A673 (cell line): ENCODE measurements around the gene ZC2HC1B. TPM values are rescaled to one million over a fixed set of nuclear protein-coding genes. Genes with fewer than 3 reads are reported as not detected.

Experiments
- BruUV-seq: library from RNA; stranded (reverse); fragments of 400-500 nt; replicated peaks from 2 replicates; lab custom pipeline; 2021; lab: Mats Ljungman, UMichigan
- CTCF ChIA-PET: fragments of 300-600 bp; sonication (Branson Sonifier 250); formaldehyde crosslinking; loops from one replicate; lab custom pipeline; 2022; ENCODE audit warnings: antibody characterized with exemption; lab: Charles Lee
- POLR2A ChIA-PET: fragments of 300-600 bp; sonication (Branson Sonifier 250); formaldehyde crosslinking; loops from one replicate; lab custom pipeline; 2022; ENCODE audit warnings: antibody characterized with exemption; ENCODE audit not compliant: low non-redundant PET; lab: Charles Lee
- DNase-seq: peaks from one replicate; pipeline ENCODE4 v3.0.0-alpha.2; 2015; ENCODE audit warnings: low spot score
- H3K27ac ChIP-seq: fragments of 200-600 bp; sonication (generic); 2 replicates; pipeline ENCODE4 v1.5.1; 2016; ENCODE audit warnings: mixed run types, low read depth, mild to moderate bottlenecking, mixed read lengths, antibody characterized with exemption, low read length; ENCODE audit not compliant: poor library complexity, severe bottlenecking
- H3K27me3 ChIP-seq: fragments of 200-600 bp; sonication (generic); replicated peaks from 2 replicates; pipeline ENCODE4 v1.6.1; 2017; ENCODE audit warnings: mixed run types, low read depth, mild to moderate bottlenecking, mixed read lengths, antibody characterized with exemption, low read length; ENCODE audit not compliant: insufficient read depth, poor library complexity
- H3K36me3 ChIP-seq: fragments of 200-600 bp; sonication (generic); 2 replicates; pipeline ENCODE4 v1.6.1; 2016; ENCODE audit warnings: mixed run types, mild to moderate bottlenecking, mixed read lengths, antibody characterized with exemption, low read length; ENCODE audit not compliant: insufficient read depth, poor library complexity, severe bottlenecking
- H3K4me1 ChIP-seq: fragments of 200-600 bp; sonication (generic); 2 replicates; pipeline ENCODE4 v1.6.1; 2017; ENCODE audit warnings: mixed run types, mild to moderate bottlenecking, mixed read lengths, antibody characterized with exemption, low read length; ENCODE audit not compliant: insufficient read depth, poor library complexity, severe bottlenecking
- H3K4me3 ChIP-seq: fragments of 200-600 bp; sonication (generic); 2 replicates; pipeline ENCODE4 v1.5.1; 2016; ENCODE audit warnings: low read depth, mixed run types, mild to moderate bottlenecking, mixed read lengths, low read length; ENCODE audit not compliant: poor library complexity, severe bottlenecking
- H3K9me3 ChIP-seq: fragments of 200-600 bp; sonication (generic); 2 replicates; pipeline ENCODE4 v1.6.1; 2016; ENCODE audit warnings: mixed run types, low read depth, mild to moderate bottlenecking, mixed read lengths, antibody characterized with exemption, low read length; ENCODE audit not compliant: poor library complexity, severe bottlenecking
- EZH2 ChIP-seq: fragments of 200-600 bp; sonication (generic); IDR thresholded peaks from 2 replicates; pipeline ENCODE4 v1.6.1; 2017; ENCODE audit warnings: borderline replicate concordance, low read depth, mild to moderate bottlenecking, mixed read lengths, antibody characterized with exemption, low read length; ENCODE audit not compliant: poor library complexity, severe bottlenecking
- intact Hi-C: fragments of 100-400 bp; cut with micrococcal nuclease; formaldehyde crosslinking; loops from one replicate; pipeline ENCODE4 v1.10.0; 2022; ENCODE audit not compliant: unreplicated experiment
- total RNA-seq: library from RNA; stranded (reverse); gene quantifications from 2 replicates; pipeline ENCODE4 v1.2.3, GENCODE V29; 2021
- TF ChIP-seq, protein P1 (sequence below): fragments of 300-800, 200-600 bp; sonication (generic); conservative IDR thresholded peaks from 2 replicates; pipeline ENCODE4 v1.5.1; 2017; ENCODE audit warnings: low read depth, mild to moderate bottlenecking, antibody characterized with exemption, low read length, moderate library complexity, mixed read lengths

Gene ZC2HC1B
- total RNA-seq, 1 experiment from 2014 or later = not detected

DNA sequence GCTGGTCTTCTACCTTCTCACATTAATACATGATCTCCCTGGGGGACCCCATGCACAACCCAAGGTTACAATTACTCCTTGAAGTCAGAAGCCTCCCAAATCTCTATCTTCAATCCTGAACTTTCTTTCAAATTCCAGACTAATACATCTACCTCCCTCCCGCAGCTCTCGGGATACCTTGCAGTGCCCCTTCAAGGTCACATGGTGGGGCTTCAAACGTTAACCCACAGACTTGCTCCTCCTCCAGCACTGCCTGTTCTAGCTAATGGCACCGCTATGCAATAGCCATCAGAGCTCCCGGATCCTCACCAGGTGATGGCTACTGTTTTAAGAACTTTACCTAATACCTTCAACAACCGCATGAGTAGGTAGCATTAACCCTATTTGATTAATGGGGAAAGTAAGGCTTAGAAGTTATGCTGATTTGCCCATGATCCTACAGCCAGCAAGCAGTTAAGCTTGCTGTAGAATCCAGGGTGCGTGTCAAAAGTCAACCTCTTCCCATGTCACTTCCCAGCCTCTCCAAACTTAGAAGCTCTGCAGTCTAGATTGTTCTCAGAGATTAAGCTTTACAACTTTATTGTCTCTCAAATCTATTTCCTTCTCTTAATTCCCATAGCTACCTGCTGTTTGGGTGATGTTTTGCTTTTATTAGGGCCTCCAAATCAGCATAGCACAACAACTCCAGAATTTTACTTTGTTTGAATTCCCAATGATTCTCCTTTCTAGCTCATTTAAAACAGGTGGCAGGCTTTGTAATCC lies 99.1 kb downstream of the ZC2HC1B start:
- no TSS peak for BruUV-seq
- Histone ChIP-seq H3K9me3 (no peaks in the 10 kb centered on the region), H3K27ac (no peak overlapping the region), H3K4me3 (no peak overlapping the region), H3K36me3 (no peaks in the 10 kb centered on the region), H3K27me3 (peaks cover 9% of the 10 kb centered on the region), H3K4me1 (no peaks in the 10 kb centered on the region)
- DNase-seq = no peak
- CTCF ChIA-PET = no interaction called here
- TF ChIP-seq EZH2 = no peak
- TF ChIP-seq, protein P1, sequence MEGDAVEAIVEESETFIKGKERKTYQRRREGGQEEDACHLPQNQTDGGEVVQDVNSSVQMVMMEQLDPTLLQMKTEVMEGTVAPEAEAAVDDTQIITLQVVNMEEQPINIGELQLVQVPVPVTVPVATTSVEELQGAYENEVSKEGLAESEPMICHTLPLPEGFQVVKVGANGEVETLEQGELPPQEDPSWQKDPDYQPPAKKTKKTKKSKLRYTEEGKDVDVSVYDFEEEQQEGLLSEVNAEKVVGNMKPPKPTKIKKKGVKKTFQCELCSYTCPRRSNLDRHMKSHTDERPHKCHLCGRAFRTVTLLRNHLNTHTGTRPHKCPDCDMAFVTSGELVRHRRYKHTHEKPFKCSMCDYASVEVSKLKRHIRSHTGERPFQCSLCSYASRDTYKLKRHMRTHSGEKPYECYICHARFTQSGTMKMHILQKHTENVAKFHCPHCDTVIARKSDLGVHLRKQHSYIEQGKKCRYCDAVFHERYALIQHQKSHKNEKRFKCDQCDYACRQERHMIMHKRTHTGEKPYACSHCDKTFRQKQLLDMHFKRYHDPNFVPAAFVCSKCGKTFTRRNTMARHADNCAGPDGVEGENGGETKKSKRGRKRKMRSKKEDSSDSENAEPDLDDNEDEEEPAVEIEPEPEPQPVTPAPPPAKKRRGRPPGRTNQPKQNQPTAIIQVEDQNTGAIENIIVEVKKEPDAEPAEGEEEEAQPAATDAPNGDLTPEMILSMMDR = no peak
- intact Hi-C loops = no loop called here
- POLR2A ChIA-PET = interaction anchor here (0.7 kb wide), 1 partner anchor 220 kb away, joined by 4 read pairs; no protein-coding TSS in a partner anchor

DNA sequence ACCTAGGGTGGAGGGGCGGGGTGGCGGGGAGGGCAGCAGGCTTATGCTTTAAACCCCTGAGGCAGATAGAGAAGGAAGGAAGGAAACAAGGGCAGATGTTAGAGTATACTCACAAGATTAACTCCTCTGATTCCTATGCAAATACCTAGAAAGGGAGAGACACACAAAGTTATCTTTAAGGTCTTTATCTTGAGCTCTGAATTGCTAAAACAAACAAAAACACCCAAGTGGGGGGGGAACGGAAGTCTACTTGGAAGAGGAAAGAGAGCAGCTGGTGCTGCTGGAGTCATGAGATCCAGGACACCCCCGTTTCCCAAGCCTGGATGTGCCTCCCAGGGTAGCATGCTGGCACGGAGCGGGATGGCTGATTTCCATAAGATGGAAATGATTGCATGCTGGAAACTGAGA lies 100.4 kb downstream of the ZC2HC1B start:
- no peak for DNase-seq
- no peaks in the 10 kb centered on the region for H3K4me1 ChIP-seq
- TF ChIP-seq EZH2 = no peak
- TF ChIP-seq, protein P1 = no peak
- peaks cover 9% of the 10 kb centered on the region for H3K27me3 ChIP-seq
- no peak overlapping the region for H3K27ac ChIP-seq
- CTCF ChIA-PET = no interaction called here
- no TSS peak for BruUV-seq
- intact Hi-C loops = no loop called here
- no peaks in the 10 kb centered on the region for H3K9me3 ChIP-seq
- no peaks in the 10 kb centered on the region for H3K36me3 ChIP-seq
- H3K4me3 ChIP-seq = no peak overlapping the region
- POLR2A ChIA-PET = no interaction called here

DNA sequence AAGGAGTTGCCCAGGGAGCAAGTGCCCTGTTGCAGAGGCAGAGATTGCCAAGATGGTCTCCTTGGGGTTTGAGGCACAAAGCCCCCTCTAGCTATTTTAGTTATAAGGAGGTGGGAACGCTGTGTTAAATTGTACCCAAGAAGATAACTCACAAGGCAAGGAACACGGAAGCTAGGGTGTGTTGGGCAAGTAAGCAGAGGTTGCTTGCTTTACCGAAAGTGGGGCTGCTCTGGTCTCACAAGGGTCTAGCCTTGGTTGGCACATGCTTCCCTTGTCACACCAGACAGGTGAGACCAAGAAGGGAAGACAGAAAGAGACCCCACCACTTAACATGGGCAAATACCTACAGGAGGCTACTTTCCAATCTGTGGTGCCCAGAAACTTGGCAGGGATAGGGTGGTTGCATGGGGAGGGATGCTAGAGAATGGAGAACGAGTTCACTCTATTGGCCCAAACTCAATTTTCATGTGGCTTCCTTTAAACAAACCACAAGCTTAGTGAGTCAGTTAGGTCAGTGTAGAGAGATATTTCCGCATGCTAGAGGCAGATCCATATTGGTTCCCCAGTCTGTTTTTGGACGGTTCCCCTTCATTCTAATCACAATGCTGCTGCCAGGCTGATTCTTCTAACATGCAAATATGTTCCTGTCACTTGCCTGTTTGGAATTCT lies 101.4 kb downstream of the ZC2HC1B start:
- H3K36me3 ChIP-seq = no peaks in the 10 kb centered on the region
- BruUV-seq = no TSS peak
- no peaks in the 10 kb centered on the region for H3K4me1 ChIP-seq
- no peaks in the 10 kb centered on the region for H3K9me3 ChIP-seq
- no peak overlapping the region for H3K4me3 ChIP-seq
- no peak for TF ChIP-seq EZH2
- TF ChIP-seq, protein P1 = no peak
- intact Hi-C loops = no loop called here
- H3K27me3 ChIP-seq = peaks cover 6% of the 10 kb centered on the region
- CTCF ChIA-PET = no interaction called here
- no peak overlapping the region for H3K27ac ChIP-seq
- POLR2A ChIA-PET = no interaction called here
- no peak for DNase-seq
